SU-DHL-6 (cell line): ENCODE measurements around the gene EPHB2.

ENCODE experiments used
- CTCF ChIP-seq: fragments of 200-600 bp; sonication (generic); IDR thresholded peaks from one replicate; pipeline ENCODE4 v1.5.1; 2017; ENCODE audit warnings: antibody characterized with exemption, mild to moderate bottlenecking, low read length, moderate library complexity; ENCODE audit not compliant: insufficient read depth, poor library complexity, severe bottlenecking
- EZH2phosphoT487 ChIP-seq: fragments of 200-600 bp; sonication (generic), shearing (Covaris generic); conservative IDR thresholded peaks from 2 replicates; pipeline ENCODE4 v1.6.1; 2018; ENCODE audit warnings: mild to moderate bottlenecking, antibody characterized with exemption, low read length, moderate library complexity, mixed read lengths

DNA sequence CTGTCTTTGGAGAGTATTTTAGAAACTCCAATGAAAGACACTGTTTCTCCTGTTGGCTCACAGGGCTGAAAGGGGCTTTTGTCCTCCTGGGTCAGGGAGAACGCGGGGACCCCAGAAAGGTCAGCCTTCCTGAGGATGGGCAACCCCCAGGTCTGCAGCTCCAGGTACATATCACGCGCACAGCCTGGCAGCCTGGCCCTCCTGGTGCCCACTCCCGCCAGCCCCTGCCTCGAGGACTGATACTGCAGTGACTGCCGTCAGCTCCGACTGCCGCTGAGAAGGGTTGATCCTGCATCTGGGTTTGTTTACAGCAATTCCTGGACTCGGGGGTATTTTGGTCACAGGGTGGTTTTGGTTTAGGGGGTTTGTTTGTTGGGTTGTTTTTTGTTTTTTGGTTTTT is 203.5 kb downstream of the EPHB2 start:
- TF ChIP-seq CTCF (no peak), EZH2phosphoT487 (no peak)
